ENCODE data around the gene NPY5R. TPM values are rescaled to one million over a fixed set of nuclear protein-coding genes. Genes with fewer than 3 reads are reported as not detected.

The NPY5R gene
- not detected in 2 replicates for total RNA-seq (2022)
- not detected for Bru-seq, nascent RNA
- BruChase-seq, experiment 1, labeled RNA remaining after a 6-hour chase, result not detected
- not detected for BruChase-seq, experiment 2, labeled RNA remaining after a 2-hour chase
- long read RNA-seq, result 0 reads

DNA sequence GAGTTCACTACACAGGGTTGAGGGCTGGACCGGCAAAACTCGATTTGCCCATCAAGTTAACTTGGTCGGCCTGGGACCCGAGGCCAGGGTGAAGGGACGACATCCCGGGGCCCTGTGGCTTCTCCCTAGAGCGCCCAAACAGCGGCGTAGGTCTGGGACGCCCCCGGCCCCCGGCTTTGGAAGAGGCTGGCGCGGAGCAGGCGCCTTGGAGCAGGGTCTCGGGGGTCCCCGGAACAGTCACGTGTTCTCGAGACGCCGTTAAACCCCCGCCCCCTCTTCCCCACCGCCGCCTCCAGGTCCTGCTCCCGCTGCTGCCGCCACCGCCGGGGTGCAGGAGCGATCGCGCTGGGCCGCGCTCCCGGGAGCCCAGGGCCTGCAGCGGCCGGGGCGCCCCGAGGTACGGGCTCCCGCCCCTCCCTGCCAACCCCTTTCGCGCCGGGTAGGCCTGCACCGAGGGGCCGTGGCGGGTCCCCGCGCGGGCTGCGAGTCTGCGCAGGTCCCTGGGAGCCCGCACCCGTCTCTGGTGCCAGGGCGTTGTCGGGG is at the start of gene NPY5R:
Gene NPY5R, plus strand, starts transcription at position 289 of the 543 bp plus-strand sequence. CDS start 6,382 bp downstream, outside the sequence.
- Mint-ChIP-seq H3K27me3 (ENCODE audit: insufficient read depth, unreplicated experiment) (no peaks in the 10 kb centered on the region), H3K4me1 (ENCODE audit: insufficient read depth, unreplicated experiment) (no peaks in the 10 kb centered on the region), H3K36me3 (ENCODE audit: insufficient read depth, unreplicated experiment) (no peaks in the 10 kb centered on the region), H3K27ac (ENCODE audit: low read depth, unreplicated experiment) (no peak within 1 kb of the TSS), H3K4me3 (ENCODE audit: unreplicated experiment) (peak within 1 kb of the TSS; percentile 66), H3K9me3 (ENCODE audit: unreplicated experiment) (no peaks in the 10 kb centered on the region)
- intact Hi-C loops (cut with micrococcal nuclease), result no loop called here
- CTCF ChIA-PET, result interaction anchor here (0.6 to 1.5 kb wide), 2 partner anchors 11 to 100 kb away, joined by 4 read pairs; partner anchors contain the start of gene NPY1R
- no peak for DNase-seq (ENCODE audit: unreplicated experiment)
- POLR2A ChIA-PET, result no interaction called here
- TF ChIP-seq, protein P1, sequence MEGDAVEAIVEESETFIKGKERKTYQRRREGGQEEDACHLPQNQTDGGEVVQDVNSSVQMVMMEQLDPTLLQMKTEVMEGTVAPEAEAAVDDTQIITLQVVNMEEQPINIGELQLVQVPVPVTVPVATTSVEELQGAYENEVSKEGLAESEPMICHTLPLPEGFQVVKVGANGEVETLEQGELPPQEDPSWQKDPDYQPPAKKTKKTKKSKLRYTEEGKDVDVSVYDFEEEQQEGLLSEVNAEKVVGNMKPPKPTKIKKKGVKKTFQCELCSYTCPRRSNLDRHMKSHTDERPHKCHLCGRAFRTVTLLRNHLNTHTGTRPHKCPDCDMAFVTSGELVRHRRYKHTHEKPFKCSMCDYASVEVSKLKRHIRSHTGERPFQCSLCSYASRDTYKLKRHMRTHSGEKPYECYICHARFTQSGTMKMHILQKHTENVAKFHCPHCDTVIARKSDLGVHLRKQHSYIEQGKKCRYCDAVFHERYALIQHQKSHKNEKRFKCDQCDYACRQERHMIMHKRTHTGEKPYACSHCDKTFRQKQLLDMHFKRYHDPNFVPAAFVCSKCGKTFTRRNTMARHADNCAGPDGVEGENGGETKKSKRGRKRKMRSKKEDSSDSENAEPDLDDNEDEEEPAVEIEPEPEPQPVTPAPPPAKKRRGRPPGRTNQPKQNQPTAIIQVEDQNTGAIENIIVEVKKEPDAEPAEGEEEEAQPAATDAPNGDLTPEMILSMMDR (IDR thresholded peaks at IDR 0.05; ENCODE audit: unreplicated experiment), result no peak
- no TSS peak for BruUV-seq (replicated peaks)

DNA sequence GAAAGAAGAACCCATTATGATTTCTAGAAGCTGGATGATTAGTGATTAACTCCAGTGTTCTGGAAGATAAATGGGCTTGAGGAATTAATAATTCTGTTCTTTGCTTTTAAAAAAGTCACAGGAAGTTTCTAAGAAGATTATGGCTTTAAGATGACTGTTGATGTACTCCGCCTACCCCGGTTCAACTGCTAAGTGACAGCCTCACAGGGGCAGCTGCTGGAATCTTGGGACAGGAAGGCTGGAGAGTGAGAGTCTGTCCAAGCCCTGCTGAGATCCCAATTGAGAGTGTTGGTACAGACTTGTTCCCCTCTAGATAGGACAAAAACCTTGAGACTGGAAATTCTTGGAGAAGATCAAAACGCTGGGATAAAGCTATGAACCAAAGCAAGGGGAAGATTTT is 48.6 kb upstream of the NPY5R start:
- Mint-ChIP-seq H3K4me1 (ENCODE audit: insufficient read depth, unreplicated experiment) (no peaks in the 10 kb centered on the region), H3K27me3 (ENCODE audit: insufficient read depth, unreplicated experiment) (no peaks in the 10 kb centered on the region), H3K9me3 (ENCODE audit: unreplicated experiment) (no peaks in the 10 kb centered on the region), H3K36me3 (ENCODE audit: insufficient read depth, unreplicated experiment) (no peaks in the 10 kb centered on the region), H3K4me3 (ENCODE audit: unreplicated experiment) (no peak overlapping the region), H3K27ac (ENCODE audit: low read depth, unreplicated experiment) (no peak overlapping the region)
- TF ChIP-seq, protein P1 (IDR thresholded peaks at IDR 0.05; ENCODE audit: unreplicated experiment), result no peak
- intact Hi-C loops (cut with micrococcal nuclease), result no loop called here
- no peak for DNase-seq (ENCODE audit: unreplicated experiment)
- ChIA-PET CTCF (interaction anchor here (0.8 kb wide), 1 partner anchor 107 kb away, joined by 3 read pairs; no protein-coding TSS in a partner anchor), POLR2A (no interaction called here)
- no TSS peak for BruUV-seq (replicated peaks)

DNA sequence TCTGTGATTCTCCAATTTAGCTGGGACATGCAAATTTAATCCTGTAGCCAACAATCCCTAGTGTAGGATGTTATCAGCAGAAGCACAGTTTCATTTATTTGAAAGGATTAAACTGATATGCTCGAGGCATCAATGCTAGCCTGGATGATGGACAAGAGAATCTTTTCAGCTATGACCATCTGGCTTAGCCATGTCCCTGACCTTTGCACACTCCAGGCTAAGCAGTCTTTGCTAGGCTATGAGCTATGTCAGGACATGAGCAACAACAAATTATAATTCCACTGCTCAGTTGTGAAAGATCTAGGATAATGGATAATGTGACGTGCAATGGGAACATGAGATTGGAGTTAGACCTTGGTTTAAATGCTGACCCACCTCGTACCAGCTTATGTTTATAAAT is 43.2 kb upstream of the NPY5R start:
- Mint-ChIP-seq H3K27me3 (ENCODE audit: insufficient read depth, unreplicated experiment) (no peaks in the 10 kb centered on the region), H3K36me3 (ENCODE audit: insufficient read depth, unreplicated experiment) (no peaks in the 10 kb centered on the region), H3K4me3 (ENCODE audit: unreplicated experiment) (no peak overlapping the region), H3K4me1 (ENCODE audit: insufficient read depth, unreplicated experiment) (no peaks in the 10 kb centered on the region), H3K9me3 (ENCODE audit: unreplicated experiment) (no peaks in the 10 kb centered on the region), H3K27ac (ENCODE audit: low read depth, unreplicated experiment) (no peak overlapping the region)
- CTCF ChIA-PET, result interaction anchor here (0.5 to 1.1 kb wide), 3 partner anchors 13 to 237 kb away, joined by 3 to 4 read pairs (median 3); no protein-coding TSS in a partner anchor
- no TSS peak for BruUV-seq (replicated peaks)
- POLR2A ChIA-PET, result no interaction called here
- DNase-seq (ENCODE audit: unreplicated experiment), result no peak
- intact Hi-C loops (cut with micrococcal nuclease), result no loop called here
- TF ChIP-seq, protein P1 (IDR thresholded peaks at IDR 0.05; ENCODE audit: unreplicated experiment), result no peak

DNA sequence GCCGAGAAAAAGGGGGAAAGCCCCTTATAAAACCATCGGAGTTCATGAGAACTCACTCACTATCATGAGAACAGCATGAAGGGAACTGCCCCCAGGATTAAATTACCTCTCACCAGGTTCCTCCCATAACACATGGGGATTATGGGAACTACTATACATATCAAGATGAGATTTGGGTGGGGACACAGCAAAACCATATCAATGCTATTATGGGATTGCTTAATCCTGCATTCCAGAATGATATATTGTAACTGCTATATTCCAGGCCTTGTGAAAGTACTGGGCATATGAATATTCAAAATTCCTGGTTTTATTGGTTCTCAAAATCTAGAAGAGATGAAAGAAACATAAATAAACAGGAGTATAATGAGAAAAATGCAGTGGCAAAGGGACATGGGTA is 40.6 kb upstream of the NPY5R start:
- H3K36me3 Mint-ChIP-seq (ENCODE audit: insufficient read depth, unreplicated experiment), result no peaks in the 10 kb centered on the region
- no peak for DNase-seq (ENCODE audit: unreplicated experiment)
- no peaks in the 10 kb centered on the region for H3K27me3 Mint-ChIP-seq (ENCODE audit: insufficient read depth, unreplicated experiment)
- TF ChIP-seq, protein P1 (IDR thresholded peaks at IDR 0.05; ENCODE audit: unreplicated experiment), result no peak
- no peaks in the 10 kb centered on the region for H3K4me1 Mint-ChIP-seq (ENCODE audit: insufficient read depth, unreplicated experiment)
- H3K4me3 Mint-ChIP-seq (ENCODE audit: unreplicated experiment), result no peak overlapping the region
- intact Hi-C loops (cut with micrococcal nuclease), result no loop called here
- BruUV-seq (replicated peaks), result no TSS peak
- ChIA-PET CTCF (interaction anchor here (0.7 kb wide), 1 partner anchor 241 kb away, joined by 3 read pairs; no protein-coding TSS in a partner anchor), POLR2A (no interaction called here)
- H3K27ac Mint-ChIP-seq (ENCODE audit: low read depth, unreplicated experiment), result no peak overlapping the region
- H3K9me3 Mint-ChIP-seq (ENCODE audit: unreplicated experiment), result no peaks in the 10 kb centered on the region
